T-helper 1 cell treated with Interleukin-12 subunit alpha and Interleukin-12 subunit beta and Interleukin-4 antibody, amounts not matched to agents 30 ng/mL and 1 ng/mL, for 36 hours (primary cell): ENCODE measurements around the gene CEP72. TPM values are rescaled to one million over a fixed set of nuclear protein-coding genes. Genes with fewer than 3 reads are reported as not detected.
"Not testable (repeated sequence)": the region's sequence is repeated elsewhere in the genome, so short reads cannot be mapped to it uniquely, and the experiment has no call there.

Source experiments
- intact Hi-C: fragments of 100-400 bp; cut with micrococcal nuclease; formaldehyde crosslinking; loops from one replicate; pipeline ENCODE4 v1.15.1; 2024
- total RNA-seq: library from RNA; stranded (reverse); gene quantifications from 2 replicates; pipeline ENCODE4 v1.2.3, GENCODE V29; 2022

The CEP72 gene
- total RNA-seq, 1 donor from 2014 or later = 28.4 TPM

- intact Hi-C loops = no loop called here
Observed at GRCh38 chr5:597871-598563, 14.1 kb upstream of the CEP72 start.

DNA sequence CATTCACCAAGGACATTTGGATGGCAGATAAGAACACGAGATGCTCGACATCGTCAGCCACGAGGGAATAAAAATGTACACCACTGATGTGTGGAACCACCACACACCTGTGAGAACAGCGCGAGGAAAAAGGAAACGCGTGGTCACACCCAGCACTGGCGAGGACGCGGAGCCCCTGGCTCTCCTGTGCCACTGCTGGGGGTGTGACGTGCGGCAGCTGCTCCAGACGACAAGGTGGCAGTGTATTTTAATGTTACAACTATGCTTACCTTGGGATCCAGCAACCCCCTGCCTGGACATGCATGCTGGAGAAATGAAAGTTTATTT, 13.6 kb upstream of the CEP72 start:
- intact Hi-C loops = no loop called here

GRCh38 chr5:600886-601541, 11.1 kb upstream of the CEP72 start:
- intact Hi-C loops = no loop called here

DNA sequence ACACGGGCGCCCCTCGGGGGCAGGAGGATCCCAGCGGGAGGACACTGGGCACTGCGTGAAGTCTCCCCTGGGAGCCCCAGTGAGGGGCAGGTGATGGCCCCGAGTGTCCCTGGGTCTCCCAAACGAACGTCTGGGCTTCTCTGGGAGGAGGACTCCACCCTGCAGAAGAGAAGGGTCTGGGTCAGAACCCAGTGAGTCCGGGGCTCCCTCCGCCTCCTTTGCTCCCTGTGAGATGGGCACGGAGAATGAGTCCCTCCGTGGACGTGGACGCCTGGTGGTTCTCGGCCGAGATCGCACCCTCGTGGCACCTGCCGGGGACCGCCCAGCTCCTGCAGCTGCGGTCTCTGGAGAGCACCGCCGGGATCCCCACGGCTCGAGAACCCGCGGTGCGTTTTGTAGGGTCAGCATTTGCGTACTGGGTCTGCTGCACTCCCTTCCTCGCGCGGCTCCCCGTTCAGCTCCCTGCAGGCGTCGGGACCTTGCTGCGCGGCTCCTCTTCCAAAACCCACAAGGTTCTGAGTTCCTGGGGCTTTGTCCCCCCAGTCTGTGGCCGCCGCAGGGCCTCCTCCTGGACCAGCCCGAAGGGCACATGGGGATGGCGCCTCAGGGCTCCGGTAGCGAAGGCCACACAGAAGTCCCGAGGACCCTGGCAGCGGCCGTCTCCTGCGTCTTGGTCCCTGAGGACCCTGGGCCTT, 10.2 kb upstream of the CEP72 start:
- intact Hi-C loops = no loop called here

DNA sequence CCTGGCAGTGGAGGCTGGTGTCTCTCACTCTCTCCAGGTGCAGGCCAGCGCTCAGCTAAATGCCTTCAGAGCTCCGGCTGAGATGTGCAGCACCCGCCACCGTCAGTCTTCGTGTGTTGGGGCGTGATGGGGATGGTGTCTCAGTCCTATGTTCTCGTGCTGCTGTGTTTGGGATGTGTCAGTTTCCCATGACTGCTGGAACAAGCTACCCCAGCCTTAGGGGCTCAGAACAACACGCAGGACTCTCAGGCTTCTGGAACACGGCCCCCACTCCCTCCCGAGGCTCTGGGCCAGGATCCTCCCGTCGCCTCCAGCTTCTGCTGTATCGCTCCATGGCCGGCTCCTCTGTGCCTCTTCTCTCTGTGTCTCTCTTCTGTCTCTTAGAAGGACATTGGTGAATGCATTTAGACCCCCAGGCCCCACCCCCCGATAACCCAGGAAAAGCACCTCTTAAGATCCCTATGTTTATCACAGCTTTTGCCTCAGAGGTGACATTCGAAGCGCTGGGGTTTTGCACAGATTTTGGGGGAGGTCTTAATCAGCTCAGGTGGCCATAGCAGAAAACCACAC, 9.6 kb upstream of the CEP72 start:
- intact Hi-C loops = no loop called here

GRCh38 chr5:603081-603998, 8.8 kb upstream of the CEP72 start:
- intact Hi-C loops = no loop called here

DNA sequence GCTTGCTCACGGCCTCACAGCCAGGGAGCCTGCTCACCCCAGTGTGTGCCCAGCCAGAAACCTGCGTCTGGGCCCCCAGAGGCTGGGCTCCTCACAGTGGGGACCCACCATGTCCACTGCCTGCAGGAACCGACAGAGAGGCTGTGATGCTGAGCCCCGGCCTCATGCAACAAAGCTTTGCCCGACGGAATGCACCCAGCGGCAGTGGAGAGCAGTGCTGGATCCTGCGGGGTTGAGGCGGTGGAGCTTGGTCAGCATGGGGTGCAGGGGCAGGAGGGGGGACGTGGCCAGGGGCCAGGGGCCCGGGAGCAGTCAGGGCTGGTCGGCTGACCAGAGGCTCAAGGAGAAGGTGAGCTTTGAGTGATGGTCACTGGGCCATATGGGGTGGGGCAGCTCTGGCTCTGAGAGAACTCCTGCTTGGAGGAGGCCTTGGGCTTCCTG, 7.7 kb upstream of the CEP72 start:
- intact Hi-C loops = no loop called here

- intact Hi-C loops = not testable (repeated sequence)
Observed at GRCh38 chr5:605090-605489, 7.0 kb upstream of the CEP72 start.

GRCh38 chr5:606061-606460, 6.1 kb upstream of the CEP72 start:
- intact Hi-C loops = no loop called here

DNA sequence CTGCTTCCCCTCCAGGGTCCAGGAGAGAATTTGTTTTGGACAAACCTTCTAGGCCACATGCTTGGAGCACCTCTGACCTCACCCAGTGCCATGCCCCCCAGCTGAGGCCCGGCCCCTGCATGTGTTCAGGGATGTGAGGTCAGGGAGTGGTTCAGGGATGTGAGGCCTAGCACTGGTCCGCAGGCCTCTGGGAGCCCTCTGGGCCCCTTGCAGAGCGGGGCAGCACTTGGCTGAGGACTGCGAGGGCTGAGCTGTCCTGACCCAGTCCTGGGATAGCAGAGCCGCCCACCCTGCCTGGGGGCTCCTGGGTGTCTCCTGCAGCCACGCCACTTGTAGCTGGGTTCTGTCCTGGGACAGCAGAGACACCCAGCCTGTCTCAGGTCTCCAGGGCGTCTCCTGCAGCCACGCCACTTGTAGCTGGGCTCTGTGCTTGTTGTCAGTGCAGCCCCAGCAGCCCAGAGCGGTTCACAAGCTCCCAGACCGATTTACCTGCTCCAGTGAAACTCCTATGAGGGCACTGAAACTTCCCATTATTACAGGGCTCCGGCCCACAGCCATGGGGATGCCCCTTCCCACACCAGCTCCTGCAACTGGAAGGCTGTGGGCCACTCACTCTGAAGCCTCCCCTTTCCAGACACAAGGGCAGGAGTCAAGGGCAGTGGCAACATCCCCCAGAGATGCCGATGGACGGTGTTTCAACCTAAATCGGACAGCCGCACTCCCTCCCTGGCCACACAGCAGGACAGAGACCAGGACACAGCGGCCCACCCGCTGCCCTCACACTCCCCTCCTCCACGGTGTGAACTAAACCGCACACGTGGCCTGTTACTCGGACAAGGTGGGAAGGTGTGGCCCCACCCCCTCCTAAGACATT, 5.4 kb upstream of the CEP72 start:
- intact Hi-C loops = no loop called here

- intact Hi-C loops = no loop called here
Observed at GRCh38 chr5:607541-608428, 4.4 kb upstream of the CEP72 start.

- intact Hi-C loops = no loop called here
Observed at GRCh38 chr5:608429-609370, 3.4 kb upstream of the CEP72 start.

- intact Hi-C loops = no loop called here
Observed at GRCh38 chr5:609506-609905, 2.6 kb upstream of the CEP72 start.

GRCh38 chr5:610011-610743, 2.0 kb upstream of the CEP72 start:
- intact Hi-C loops = loop anchor here (5.0 to 10.0 kb wide), 6 partner anchors 68 to 1185 kb away; partner anchors contain the start of genes BRD9, MRPL36 and TRIP13

DNA sequence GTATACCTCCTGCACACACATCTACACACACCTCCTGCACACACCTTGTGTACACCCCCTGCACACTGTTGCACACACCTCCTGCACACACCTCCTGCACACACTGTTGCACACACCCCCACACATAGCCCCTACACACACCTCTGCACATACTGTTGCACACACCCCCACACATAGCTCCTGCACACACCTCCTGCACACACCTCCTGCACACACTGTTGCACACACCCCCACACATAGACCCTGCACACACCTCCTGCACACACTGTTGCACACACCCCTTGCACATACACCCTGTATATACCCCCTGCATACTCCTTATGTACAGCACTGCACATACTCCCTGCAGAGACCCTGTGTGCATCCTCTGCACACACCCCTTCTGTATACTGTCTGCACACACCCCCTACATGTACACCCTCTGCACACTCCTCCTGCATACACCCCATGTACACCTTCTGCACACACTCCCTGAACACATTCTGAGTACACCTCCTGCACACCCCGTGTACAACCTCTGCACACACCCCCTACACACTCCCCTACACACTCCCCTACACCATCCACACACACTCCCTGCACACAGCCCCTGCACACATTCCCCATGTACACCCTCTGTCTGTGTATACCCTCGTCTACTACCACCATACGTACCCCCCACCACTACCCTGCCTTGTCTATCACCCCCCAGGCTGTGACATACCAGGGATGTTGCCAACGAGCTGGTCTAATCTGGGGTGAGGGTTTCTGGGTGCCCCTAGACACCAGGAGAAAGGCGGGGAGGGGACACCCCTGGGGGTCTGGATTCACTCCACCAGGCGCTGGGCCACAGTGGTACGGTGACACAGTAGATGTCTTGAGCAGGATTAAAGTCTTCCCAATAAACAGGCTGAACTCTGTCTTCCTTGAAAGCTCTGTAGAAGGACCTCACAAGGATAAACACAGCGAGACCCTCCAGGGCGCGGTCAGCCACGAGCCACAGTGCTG, 1.1 kb upstream of the CEP72 start:
- intact Hi-C loops = loop anchor here (5.0 to 10.0 kb wide), 6 partner anchors 69 to 1184 kb away; partner anchors contain the start of genes BRD9, MRPL36 and TRIP13
